Natural killer cell (primary cell): ENCODE measurements around the gene ZNF35. TPM values are rescaled to one million over a fixed set of nuclear protein-coding genes. Genes with fewer than 3 reads are reported as not detected.

Experiments
- ATAC-seq, 3 donors: fragments of 150-1000 bp in 2 of 3; fragments of 200-7000 bp in 1 of 3; cut with Tn5 transposase; 1 replicate in 1 of 3; 2 replicates in 2 of 3; pipeline ENCODE4 v1.10.0; 2021; ENCODE audit warnings: mild to moderate bottlenecking in 2 of 3, moderate library complexity in 2 of 3
- DNase-seq, 2 donors: peaks; one replicate each; pipeline versions ENCODE4 v3.0.0 to v3.0.0-alpha.2; 2013 to 2021; ENCODE audit warnings: mixed read lengths in 1 of 2
- H3K27ac ChIP-seq: one replicate; pipeline ENCODE4 v1.5.1; 2013; ENCODE audit warnings: mild to moderate bottlenecking, low read length
- H3K27me3 ChIP-seq: one replicate; pipeline ENCODE4 v1.6.1; 2013; ENCODE audit warnings: low read length; ENCODE audit not compliant: control insufficient read depth, insufficient read depth
- H3K36me3 ChIP-seq: one replicate; pipeline ENCODE4 v1.6.1; 2013; ENCODE audit warnings: low read length; ENCODE audit not compliant: control insufficient read depth, insufficient read depth
- H3K4me1 ChIP-seq: one replicate; pipeline ENCODE4 v1.6.1; 2013; ENCODE audit warnings: low read length; ENCODE audit not compliant: control insufficient read depth, insufficient read depth
- H3K4me3 ChIP-seq: one replicate; pipeline ENCODE4 v1.5.1; 2013; ENCODE audit warnings: low read length
- H3K9me3 ChIP-seq: one replicate; pipeline ENCODE4 v1.6.1; 2013; ENCODE audit warnings: low read length; ENCODE audit not compliant: control insufficient read depth, insufficient read depth
- H3K27ac Mint-ChIP-seq, 2 donors: one replicate each; pipeline ENCODE4 v1.8.0; 2022; ENCODE audit warnings: mild to moderate bottlenecking in 2 of 2, mixed read lengths in 2 of 2, moderate library complexity in 1 of 2
- H3K27me3 Mint-ChIP-seq, 2 donors: one replicate each; pipeline ENCODE4 v1.8.0; 2022; ENCODE audit warnings: low read depth in 2 of 2, mixed read lengths in 2 of 2
- H3K36me3 Mint-ChIP-seq: one replicate; pipeline ENCODE4 v1.8.0; 2022; ENCODE audit warnings: mixed read lengths
- H3K4me1 Mint-ChIP-seq, 2 donors: one replicate each; pipeline ENCODE4 v1.8.0; 2022; ENCODE audit warnings: mixed read lengths in 2 of 2
- H3K4me3 Mint-ChIP-seq: one replicate; pipeline ENCODE4 v1.8.0; 2022; ENCODE audit warnings: mild to moderate bottlenecking, moderate library complexity, mixed read lengths
- H3K9me3 Mint-ChIP-seq, 2 donors: one replicate each; pipeline ENCODE4 v1.8.0; 2022; ENCODE audit warnings: mixed read lengths in 2 of 2
- WGBS: methylation state at CpG from one replicate; pipeline ENCODE4 v1.1.7; 2013; ENCODE audit warnings: missing lambda C conversion rate; ENCODE audit not compliant: insufficient coverage; 5-methylcytosine and 5-hydroxymethylcytosine counted together
- intact Hi-C: fragments of 100-400 bp; cut with micrococcal nuclease; formaldehyde crosslinking; loops from one replicate; pipeline ENCODE4 v1.14.2; 2022
- total RNA-seq, 4 donors: library from RNA; stranded (reverse); fragments of 120-200 nt in 1 of 4; gene quantifications; one replicate each; pipeline versions ENCODE4 v1.2.3 to v1.2.4, GENCODE V29; 2013 to 2022
- TF ChIP-seq, protein P1 (sequence below): fragments of 200-600 bp; IDR thresholded peaks from one replicate; pipeline ENCODE4 v1.8.0; 2022; ENCODE audit warnings: antibody characterized with exemption

The ZNF35 gene
- total RNA-seq, 3 donors from 2014 or later (not counting 1 experiment from before 2014, with no cell fraction given) = 8.6 to 14.5 (median 10.9) TPM

DNA sequence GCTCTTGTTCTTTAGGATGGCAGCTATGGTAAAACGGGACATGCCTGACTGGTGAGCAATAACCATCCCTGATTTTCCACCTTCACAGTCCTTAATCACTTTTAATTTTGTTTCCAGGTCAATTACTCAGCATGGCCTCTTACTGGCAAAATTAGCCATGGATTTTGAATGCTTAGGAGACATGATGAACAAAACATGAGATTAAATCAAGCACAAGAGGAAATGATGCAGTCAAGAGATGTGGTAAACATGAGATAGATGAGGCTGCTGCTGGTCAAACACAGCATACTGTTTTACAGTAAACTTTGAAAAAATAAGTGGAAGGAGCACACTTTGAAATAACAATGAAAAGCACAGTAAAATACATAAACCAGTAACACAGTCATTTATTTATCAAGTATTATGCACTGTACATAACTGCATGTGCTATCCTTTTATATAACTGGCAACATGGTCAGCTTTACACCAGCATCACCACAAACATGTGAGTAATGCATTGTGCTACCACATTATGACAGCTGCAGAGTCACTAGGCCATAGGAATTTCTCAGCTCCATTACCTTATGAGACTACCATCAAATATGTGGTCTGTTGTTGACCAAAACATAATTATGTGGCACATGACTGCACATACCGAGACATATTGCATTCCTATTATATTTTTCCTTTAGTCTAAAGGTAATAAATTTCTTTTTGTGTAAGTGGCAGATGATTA is 33.8 kb downstream of the ZNF35 start:
- no peaks in the 10 kb centered on the region for H3K36me3 ChIP-seq
- H3K4me3 ChIP-seq = no peak overlapping the region
- H3K4me1 ChIP-seq = peaks cover 9% of the 10 kb centered on the region
- H3K27ac Mint-ChIP-seq = no peak overlapping the region
- no peak for DNase-seq
- H3K27me3 ChIP-seq = no peaks in the 10 kb centered on the region
- ATAC-seq = no peak
- no peak overlapping the region for H3K4me3 Mint-ChIP-seq
- 94% methylated on average over 1 of the region's 2 CpGs for WGBS
- no peak overlapping the region for H3K27ac ChIP-seq
- H3K27me3 Mint-ChIP-seq = peaks cover 2 to 6% of the 10 kb centered on the region in 2 donors
- peaks cover 6 to 8% of the 10 kb centered on the region in 2 donors for H3K9me3 Mint-ChIP-seq
- H3K9me3 ChIP-seq = peaks cover 10% of the 10 kb centered on the region
- TF ChIP-seq, protein P1, sequence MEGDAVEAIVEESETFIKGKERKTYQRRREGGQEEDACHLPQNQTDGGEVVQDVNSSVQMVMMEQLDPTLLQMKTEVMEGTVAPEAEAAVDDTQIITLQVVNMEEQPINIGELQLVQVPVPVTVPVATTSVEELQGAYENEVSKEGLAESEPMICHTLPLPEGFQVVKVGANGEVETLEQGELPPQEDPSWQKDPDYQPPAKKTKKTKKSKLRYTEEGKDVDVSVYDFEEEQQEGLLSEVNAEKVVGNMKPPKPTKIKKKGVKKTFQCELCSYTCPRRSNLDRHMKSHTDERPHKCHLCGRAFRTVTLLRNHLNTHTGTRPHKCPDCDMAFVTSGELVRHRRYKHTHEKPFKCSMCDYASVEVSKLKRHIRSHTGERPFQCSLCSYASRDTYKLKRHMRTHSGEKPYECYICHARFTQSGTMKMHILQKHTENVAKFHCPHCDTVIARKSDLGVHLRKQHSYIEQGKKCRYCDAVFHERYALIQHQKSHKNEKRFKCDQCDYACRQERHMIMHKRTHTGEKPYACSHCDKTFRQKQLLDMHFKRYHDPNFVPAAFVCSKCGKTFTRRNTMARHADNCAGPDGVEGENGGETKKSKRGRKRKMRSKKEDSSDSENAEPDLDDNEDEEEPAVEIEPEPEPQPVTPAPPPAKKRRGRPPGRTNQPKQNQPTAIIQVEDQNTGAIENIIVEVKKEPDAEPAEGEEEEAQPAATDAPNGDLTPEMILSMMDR = no peak
- H3K4me1 Mint-ChIP-seq = peaks cover 18 to 21% of the 10 kb centered on the region in 2 donors
- intact Hi-C loops = no loop called here
- peaks cover 23% of the 10 kb centered on the region for H3K36me3 Mint-ChIP-seq

DNA sequence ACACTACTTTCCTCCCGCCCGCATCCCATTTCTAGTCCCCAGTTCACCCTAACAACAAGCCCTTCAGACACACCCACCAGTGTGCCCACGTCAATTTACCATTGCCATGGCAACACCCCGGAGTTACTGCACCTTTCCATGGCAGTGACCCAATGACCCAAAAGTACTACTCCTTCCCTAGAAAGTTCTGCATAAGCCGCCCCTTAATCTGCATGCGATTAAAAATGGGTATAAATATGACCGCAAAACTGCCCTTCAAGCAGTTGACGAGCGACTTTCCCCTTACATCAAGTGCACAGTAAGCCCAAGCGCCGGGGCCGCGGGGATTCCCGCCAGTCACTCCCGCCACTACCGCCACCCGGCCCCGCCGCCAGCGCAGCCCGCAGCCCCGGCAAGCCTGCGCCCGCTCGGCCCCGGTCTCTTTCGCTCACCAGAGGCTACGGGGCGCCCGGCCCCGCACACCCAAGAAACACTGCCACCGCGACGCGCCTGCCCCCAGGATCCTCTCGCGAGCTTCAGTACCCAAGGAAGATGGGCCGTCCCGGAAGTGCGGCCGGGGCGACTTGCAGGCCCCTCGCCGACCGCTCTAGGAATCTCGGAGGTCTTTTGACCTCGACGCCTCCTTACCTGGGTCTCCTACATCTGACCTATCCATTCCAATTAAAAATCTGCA is 36.7 kb downstream of the ZNF35 start:
- Mint-ChIP-seq H3K4me1 (peaks cover 18 to 21% of the 10 kb centered on the region in 2 donors), H3K36me3 (peaks cover 23% of the 10 kb centered on the region)

DNA sequence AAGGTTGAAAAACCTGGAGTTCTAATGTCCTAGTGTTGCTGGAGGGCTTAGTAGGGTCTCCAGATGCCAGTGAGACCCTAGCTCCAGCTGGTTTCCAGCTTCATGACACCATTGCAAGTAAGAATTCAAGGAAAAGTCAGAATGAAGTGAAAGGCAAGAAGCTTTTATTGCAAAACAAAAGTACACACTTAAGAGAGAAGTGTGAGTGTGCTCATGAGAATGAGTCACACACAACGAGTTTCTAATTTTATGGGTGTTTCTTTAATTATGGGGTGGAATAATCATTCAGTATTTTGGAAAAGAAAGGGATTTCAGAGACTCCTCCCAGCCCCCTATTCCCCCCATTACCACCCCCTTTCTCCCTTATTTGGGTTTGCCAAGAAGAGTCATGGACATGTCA is 39.4 kb downstream of the ZNF35 start:
- H3K4me3 Mint-ChIP-seq = no peak overlapping the region
- peaks cover 32 to 44% of the 10 kb centered on the region in 2 donors for H3K27me3 Mint-ChIP-seq
- intact Hi-C loops = no loop called here
- peaks cover 3% of the 10 kb centered on the region for H3K9me3 ChIP-seq
- H3K27ac ChIP-seq = no peak overlapping the region
- peaks cover 14% of the 10 kb centered on the region for H3K36me3 Mint-ChIP-seq
- H3K4me1 ChIP-seq = peaks cover 9% of the 10 kb centered on the region
- WGBS = no CpG with 5 or more reads among the region's 1 CpG
- DNase-seq (no peak), ATAC-seq (no peak)
- peaks cover 18 to 21% of the 10 kb centered on the region in 2 donors for H3K4me1 Mint-ChIP-seq
- no peaks in the 10 kb centered on the region for H3K27me3 ChIP-seq
- no peak overlapping the region for H3K4me3 ChIP-seq
- H3K27ac Mint-ChIP-seq = no peak overlapping the region
- TF ChIP-seq, protein P1 = no peak
- peaks cover 3 to 4% of the 10 kb centered on the region in 2 donors for H3K9me3 Mint-ChIP-seq
- no peaks in the 10 kb centered on the region for H3K36me3 ChIP-seq

More for the DNA sequence above, 36.7 kb downstream of the ZNF35 start:
- peak overlapping the region; percentile 76 to 86 for H3K27ac Mint-ChIP-seq
- peaks cover 16 to 25% of the 10 kb centered on the region in 2 donors for H3K27me3 Mint-ChIP-seq
- Histone ChIP-seq H3K36me3 (no peaks in the 10 kb centered on the region), H3K4me3 (peak overlapping the region; percentile 41), H3K27me3 (no peaks in the 10 kb centered on the region), H3K9me3 (peaks cover 10% of the 10 kb centered on the region), H3K4me1 (peaks cover 9% of the 10 kb centered on the region), H3K27ac (peak overlapping the region; percentile 5)
- DNase-seq (peak; percentile 61 to 68), ATAC-seq (peak; percentile 75 to 91 (median 83))
- peaks cover 5 to 6% of the 10 kb centered on the region in 2 donors for H3K9me3 Mint-ChIP-seq
- TF ChIP-seq, protein P1 = no peak
- intact Hi-C loops = loop anchor here (1.0 kb wide), 2 partner anchors 37 to 76 kb away; partner anchors contain the start of genes KIAA1143, KIF15 and ZNF35
- WGBS = 3% methylated on average over 46 of the region's 48 CpGs
- H3K4me3 Mint-ChIP-seq = peak overlapping the region; percentile 85

Other genes starting within 250 kb of the ZNF35 start
- 10 to 100 TPM; 15.5 to 24.4 (median 17.4) TPM for gene ZNF445, start 171.1 kb upstream of the ZNF35 start, total RNA-seq
- 1 to 10 TPM; 1.7 to 6.5 (median 3.4) TPM for gene ZKSCAN7, start 93.5 kb upstream of the ZNF35 start, total RNA-seq
- gene ZNF660, start 63.8 kb upstream of the ZNF35 start, total RNA-seq = 1 to 10 TPM; 4.6 to 7.7 (median 7.3) TPM
- 10 to 100 TPM in 2 of 3 donors, 1 to 10 TPM in 1; 10.0 to 15.7 (median 13.4) TPM for gene ZNF197, start 23.7 kb upstream of the ZNF35 start, total RNA-seq
- gene ZNF502, start 63.9 kb downstream of the ZNF35 start, total RNA-seq = 1 to 10 TPM; 2.8 to 7.0 (median 4.4) TPM
- gene ZNF501, start 80.9 kb downstream of the ZNF35 start, total RNA-seq = 1 to 10 TPM in 2 of 3 donors, under 1 TPM in 1; 0.40 to 2.2 (median 1.7) TPM
- gene KIAA1143, start 112.9 kb downstream of the ZNF35 start, total RNA-seq = 10 to 100 TPM; 25.4 to 28.6 (median 27.7) TPM
- 1 to 10 TPM in 1 of 3 donors, under 1 TPM in 2; 0.80 to 1.6 (median 0.99) TPM for gene KIF15, start 113.1 kb downstream of the ZNF35 start, total RNA-seq
- gene TMEM42, start 213.2 kb downstream of the ZNF35 start, total RNA-seq = 10 to 100 TPM in 2 of 3 donors, 1 to 10 TPM in 1; 9.9 to 15.9 (median 11.3) TPM
- gene TGM4, start 225.9 kb downstream of the ZNF35 start, total RNA-seq = not detected